Measurements from ENCODE around the gene BRAF.

DNA sequence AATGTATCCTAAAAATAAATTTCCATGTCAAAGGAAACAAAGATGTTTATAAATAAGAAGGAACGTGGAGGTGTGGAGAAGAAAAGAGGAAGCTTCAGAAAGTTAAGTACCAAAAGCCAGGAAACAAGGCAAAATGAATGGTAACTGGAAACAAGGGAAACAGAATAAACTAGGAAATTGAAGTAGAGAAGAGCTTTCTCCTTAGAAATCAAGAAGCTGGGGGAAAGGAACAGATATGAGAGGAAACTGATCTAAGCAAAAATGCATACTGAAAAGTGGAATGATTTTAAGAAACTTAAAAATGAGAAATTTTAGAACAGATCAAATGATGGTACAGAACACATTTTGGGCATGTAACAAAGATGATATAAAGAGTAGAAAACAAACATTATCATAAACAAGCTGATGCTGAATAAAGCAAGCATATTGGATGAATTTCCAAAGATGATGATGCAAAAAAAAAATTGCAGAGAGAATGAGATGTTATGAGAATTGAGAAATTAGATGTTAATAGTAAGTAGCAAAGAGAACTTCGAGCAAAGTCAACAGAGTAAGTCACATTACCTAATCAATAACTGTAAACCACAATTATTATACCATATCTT, 1.9 kb downstream of the BRAF start:
- TF ChIP-seq CTCF (IDR thresholded peaks at IDR 0.05) = no peak
- no peak for TF ChIP-seq POLR2A (IDR thresholded peaks at IDR 0.05)
- no peak for TF ChIP-seq POLR2AphosphoS5 (IDR thresholded peaks at IDR 0.05)

Measured in prostate gland (tissue), 2 donors.